ACHN (cell line): ENCODE measurements around the gene PRDM2.
"Not testable (repeated sequence)": the region's sequence is repeated elsewhere in the genome, so short reads cannot be mapped to it uniquely, and the experiment has no call there.

Experiments
- DNase-seq: peaks from one replicate; pipeline ENCODE4 v3.0.0-alpha.2; 2015
- in situ Hi-C: cut with HindIII; loops from 2 replicates; pipeline ENCODE4 v1.10.0; 2017; ENCODE audit warnings: low sequenced_read_pairs, low pct_ligation_motif_present, low pct_unique_long_range_greater_than_20kb

PRDM2 gene

GRCh38 chr1:13693094-13693493, 6.9 kb upstream of the PRDM2 start:
- in situ Hi-C loops, DNase-seq: not testable (repeated sequence)

- in situ Hi-C loops: no loop called here
Measured at GRCh38 chr1:13694886-13695684, 4.9 kb upstream of the PRDM2 start.

GRCh38 chr1:13697738-13698137, 2.2 kb upstream of the PRDM2 start:
- DNase-seq: no peak
- in situ Hi-C loops: no loop called here

More at GRCh38 chr1:13694886-13695684, 4.9 kb upstream of the PRDM2 start:
- DNase-seq: no peak

- in situ Hi-C loops: no loop called here
- no peak for DNase-seq
Measured at GRCh38 chr1:13699510-13699909, 478 bp upstream of the PRDM2 start.

- in situ Hi-C loops: no loop called here
- DNase-seq: no peak
Measured at GRCh38 chr1:13700521-13701270, 708 bp downstream of the PRDM2 start.

GRCh38 chr1:13701271-13701640, 1.3 kb downstream of the PRDM2 start:
- in situ Hi-C loops: no loop called here
- no peak for DNase-seq

- no peak for DNase-seq
- in situ Hi-C loops: no loop called here
Measured at GRCh38 chr1:13702425-13703127, 2.6 kb downstream of the PRDM2 start.

GRCh38 chr1:13703128-13703513, 3.1 kb downstream of the PRDM2 start:
- in situ Hi-C loops: no loop called here
- no peak for DNase-seq

- in situ Hi-C loops: no loop called here
- no peak for DNase-seq
Measured at GRCh38 chr1:13703558-13704490, 3.8 kb downstream of the PRDM2 start.

- in situ Hi-C loops: no loop called here
- DNase-seq: no peak
Measured at GRCh38 chr1:13706046-13706445, 6.1 kb downstream of the PRDM2 start.

GRCh38 chr1:13707164-13707563, 7.2 kb downstream of the PRDM2 start:
- in situ Hi-C loops: no loop called here
- no peak for DNase-seq

GRCh38 chr1:13708380-13708982, 8.5 kb downstream of the PRDM2 start:
- no peak for DNase-seq

GRCh38 chr1:13710086-13710485, 10.1 kb downstream of the PRDM2 start:
- DNase-seq: no peak
- in situ Hi-C loops: no loop called here

More at GRCh38 chr1:13708380-13708982, 8.5 kb downstream of the PRDM2 start:
- in situ Hi-C loops: no loop called here

- in situ Hi-C loops: no loop called here
- no peak for DNase-seq
Measured at GRCh38 chr1:13714851-13715250, 14.9 kb downstream of the PRDM2 start.

- in situ Hi-C loops, DNase-seq: not testable (repeated sequence)
Measured at GRCh38 chr1:13715616-13716287, 15.8 kb downstream of the PRDM2 start.

- in situ Hi-C loops: no loop called here
- DNase-seq: no peak
Measured at GRCh38 chr1:13722808-13723360, 22.9 kb downstream of the PRDM2 start.

- no peak for DNase-seq
- in situ Hi-C loops: no loop called here
Measured at GRCh38 chr1:13723810-13724209, 23.8 kb downstream of the PRDM2 start.
